HG02884 (cell line): ENCODE results near the gene UBE2L3.
"Not testable (repeated sequence)": the region's sequence is repeated elsewhere in the genome, so short reads cannot be mapped to it uniquely, and the experiment has no call there.

Experiments
- ATAC-seq: cut with Tn5 transposase; IDR thresholded peaks from one replicate; pipeline ENCODE4 v1.9.1; 2021; ENCODE audit warnings: mild to moderate bottlenecking, moderate library complexity; ENCODE audit not compliant: unreplicated experiment

The UBE2L3 gene

GRCh38 chr22:21624880-21625791, 57.6 kb downstream of the UBE2L3 start:
- ATAC-seq = no peak

GRCh38 chr22:21626073-21626734, 58.7 kb downstream of the UBE2L3 start:
- ATAC-seq = no peak

- ATAC-seq = no peak
These were observed 59.4 kb downstream of the UBE2L3 start for GRCh38 chr22:21626735-21627469.

GRCh38 chr22:21628386-21629254, 61.1 kb downstream of the UBE2L3 start:
- ATAC-seq = no peak

- peak; percentile 63 for ATAC-seq
These were observed 62.0 kb downstream of the UBE2L3 start, which contains the start of gene YDJC for GRCh38 chr22:21629255-21630149. TSS of gene YDJC (minus strand) at chr22:21630022. CDS start at chr22:21630014, 8 bp downstream.

GRCh38 chr22:21631025-21631424, 63.5 kb downstream of the UBE2L3 start:
- no peak for ATAC-seq

- no peak for ATAC-seq
These were observed 64.9 kb downstream of the UBE2L3 start, which contains the start of gene CCDC116 for GRCh38 chr22:21632237-21632895. TSS of gene CCDC116 (plus strand) at chr22:21632760. CDS start at chr22:21633182, 422 bp downstream.

GRCh38 chr22:21632931-21633330, 65.4 kb downstream of the UBE2L3 start:
- ATAC-seq = no peak

GRCh38 chr22:21633481-21633880, 66.0 kb downstream of the UBE2L3 start:
- ATAC-seq = no peak

GRCh38 chr22:21634081-21634480, 66.6 kb downstream of the UBE2L3 start:
- no peak for ATAC-seq

- ATAC-seq = no peak
These were observed 67.3 kb downstream of the UBE2L3 start for GRCh38 chr22:21634844-21635243.

GRCh38 chr22:21635771-21636510, 68.4 kb downstream of the UBE2L3 start:
- no peak for ATAC-seq

GRCh38 chr22:21636629-21637218, 69.2 kb downstream of the UBE2L3 start:
- no peak for ATAC-seq

- not testable (repeated sequence) for ATAC-seq
These were observed 69.9 kb downstream of the UBE2L3 start for GRCh38 chr22:21637450-21637849.

- ATAC-seq = no peak
These were observed 71.8 kb downstream of the UBE2L3 start for GRCh38 chr22:21639359-21639758.

GRCh38 chr22:21640810-21641209, 73.3 kb downstream of the UBE2L3 start:
- no peak for ATAC-seq

- no peak for ATAC-seq
These were observed 73.9 kb downstream of the UBE2L3 start for GRCh38 chr22:21641417-21641788.
